ENCODE results near the gene JARID2.

DNA sequence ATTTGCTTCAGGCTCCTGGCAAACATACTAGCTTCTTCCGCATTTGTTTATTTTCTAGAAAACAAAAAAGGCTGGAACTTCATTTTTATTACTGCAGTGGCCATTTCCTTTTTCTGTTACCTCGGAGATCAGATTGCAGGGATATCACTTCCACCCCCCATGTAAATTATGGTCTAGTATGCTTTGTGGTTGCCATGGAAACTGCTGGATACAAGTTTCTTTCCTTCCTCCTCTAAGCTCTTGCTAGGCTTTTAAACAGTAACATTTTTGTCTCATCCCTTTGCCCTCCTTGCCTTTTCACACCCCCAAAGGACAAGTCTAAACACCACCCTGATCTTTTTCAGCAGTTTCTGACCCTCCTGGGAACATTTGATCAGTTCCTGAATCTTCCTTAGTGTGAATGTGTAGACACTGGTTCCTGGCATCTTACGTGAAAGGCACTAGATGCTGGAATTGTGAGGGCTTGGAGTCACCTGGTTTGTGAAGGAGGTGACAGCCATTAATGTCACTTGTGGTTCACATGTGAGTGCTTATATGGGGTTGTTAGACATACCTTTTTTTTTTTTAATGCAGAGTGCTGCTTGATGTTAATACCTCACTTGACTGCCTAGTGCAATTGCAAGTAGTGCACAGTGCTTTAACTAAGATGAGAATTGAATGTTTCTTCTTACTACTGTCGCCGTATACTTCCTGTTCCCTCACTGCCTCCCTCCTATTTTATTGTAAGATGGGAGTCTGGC is 181.6 kb downstream of the JARID2 start:
- TF ChIP-seq, protein P1, sequence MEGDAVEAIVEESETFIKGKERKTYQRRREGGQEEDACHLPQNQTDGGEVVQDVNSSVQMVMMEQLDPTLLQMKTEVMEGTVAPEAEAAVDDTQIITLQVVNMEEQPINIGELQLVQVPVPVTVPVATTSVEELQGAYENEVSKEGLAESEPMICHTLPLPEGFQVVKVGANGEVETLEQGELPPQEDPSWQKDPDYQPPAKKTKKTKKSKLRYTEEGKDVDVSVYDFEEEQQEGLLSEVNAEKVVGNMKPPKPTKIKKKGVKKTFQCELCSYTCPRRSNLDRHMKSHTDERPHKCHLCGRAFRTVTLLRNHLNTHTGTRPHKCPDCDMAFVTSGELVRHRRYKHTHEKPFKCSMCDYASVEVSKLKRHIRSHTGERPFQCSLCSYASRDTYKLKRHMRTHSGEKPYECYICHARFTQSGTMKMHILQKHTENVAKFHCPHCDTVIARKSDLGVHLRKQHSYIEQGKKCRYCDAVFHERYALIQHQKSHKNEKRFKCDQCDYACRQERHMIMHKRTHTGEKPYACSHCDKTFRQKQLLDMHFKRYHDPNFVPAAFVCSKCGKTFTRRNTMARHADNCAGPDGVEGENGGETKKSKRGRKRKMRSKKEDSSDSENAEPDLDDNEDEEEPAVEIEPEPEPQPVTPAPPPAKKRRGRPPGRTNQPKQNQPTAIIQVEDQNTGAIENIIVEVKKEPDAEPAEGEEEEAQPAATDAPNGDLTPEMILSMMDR (IDR thresholded peaks at IDR 0.05) = no peak
- TF ChIP-seq POLR2A (IDR thresholded peaks at IDR 0.05) = no peak

Measured in heart left ventricle (tissue), 13 donors.